ENCODE results near the gene ADD1.

Gene ADD1, protein sequence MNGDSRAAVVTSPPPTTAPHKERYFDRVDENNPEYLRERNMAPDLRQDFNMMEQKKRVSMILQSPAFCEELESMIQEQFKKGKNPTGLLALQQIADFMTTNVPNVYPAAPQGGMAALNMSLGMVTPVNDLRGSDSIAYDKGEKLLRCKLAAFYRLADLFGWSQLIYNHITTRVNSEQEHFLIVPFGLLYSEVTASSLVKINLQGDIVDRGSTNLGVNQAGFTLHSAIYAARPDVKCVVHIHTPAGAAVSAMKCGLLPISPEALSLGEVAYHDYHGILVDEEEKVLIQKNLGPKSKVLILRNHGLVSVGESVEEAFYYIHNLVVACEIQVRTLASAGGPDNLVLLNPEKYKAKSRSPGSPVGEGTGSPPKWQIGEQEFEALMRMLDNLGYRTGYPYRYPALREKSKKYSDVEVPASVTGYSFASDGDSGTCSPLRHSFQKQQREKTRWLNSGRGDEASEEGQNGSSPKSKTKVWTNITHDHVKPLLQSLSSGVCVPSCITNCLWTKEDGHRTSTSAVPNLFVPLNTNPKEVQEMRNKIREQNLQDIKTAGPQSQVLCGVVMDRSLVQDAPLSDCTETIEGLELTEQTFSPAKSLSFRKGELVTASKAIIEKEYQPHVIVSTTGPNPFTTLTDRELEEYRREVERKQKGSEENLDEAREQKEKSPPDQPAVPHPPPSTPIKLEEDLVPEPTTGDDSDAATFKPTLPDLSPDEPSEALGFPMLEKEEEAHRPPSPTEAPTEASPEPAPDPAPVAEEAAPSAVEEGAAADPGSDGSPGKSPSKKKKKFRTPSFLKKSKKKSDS

DNA sequence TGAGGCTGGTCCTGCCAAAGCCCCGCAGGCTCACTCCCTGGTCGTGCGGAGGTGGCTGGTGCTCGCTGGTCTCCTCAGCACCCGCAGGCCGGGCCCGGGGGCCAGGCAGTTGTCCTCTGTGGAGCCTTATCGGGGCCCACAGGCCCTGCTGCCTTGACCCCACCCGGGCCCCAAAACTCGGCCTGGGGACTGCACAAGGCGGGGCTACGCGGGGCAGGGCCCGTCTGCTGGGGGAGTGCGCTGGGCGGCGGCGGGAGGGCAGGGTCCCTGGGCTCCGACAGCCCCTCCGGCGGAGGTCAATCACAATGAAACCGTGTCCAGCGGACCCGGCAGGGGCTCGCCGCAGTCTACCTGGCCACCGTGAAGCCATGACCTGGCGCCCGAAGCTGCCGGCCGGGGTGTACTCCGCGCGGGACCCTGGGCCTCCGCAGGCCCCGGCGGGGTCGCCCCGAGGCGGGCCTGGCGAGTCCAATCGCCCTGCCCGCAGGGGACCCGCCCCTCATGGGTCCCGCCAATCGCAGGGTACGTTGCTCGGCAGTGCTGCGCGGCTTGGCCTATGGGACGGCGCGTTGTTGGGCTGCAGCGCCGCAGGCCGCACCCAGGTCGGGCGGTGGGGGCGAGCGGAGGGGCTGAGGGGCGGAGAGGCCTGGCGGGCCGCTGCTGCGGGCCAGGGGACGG, at the start of gene ADD1:
ADD1 (plus strand) TSS at position 582 of the 678 bp plus-strand sequence. CDS start 32,072 bp downstream, outside the sequence.
- peak; percentile 88 for DNase-seq

DNA sequence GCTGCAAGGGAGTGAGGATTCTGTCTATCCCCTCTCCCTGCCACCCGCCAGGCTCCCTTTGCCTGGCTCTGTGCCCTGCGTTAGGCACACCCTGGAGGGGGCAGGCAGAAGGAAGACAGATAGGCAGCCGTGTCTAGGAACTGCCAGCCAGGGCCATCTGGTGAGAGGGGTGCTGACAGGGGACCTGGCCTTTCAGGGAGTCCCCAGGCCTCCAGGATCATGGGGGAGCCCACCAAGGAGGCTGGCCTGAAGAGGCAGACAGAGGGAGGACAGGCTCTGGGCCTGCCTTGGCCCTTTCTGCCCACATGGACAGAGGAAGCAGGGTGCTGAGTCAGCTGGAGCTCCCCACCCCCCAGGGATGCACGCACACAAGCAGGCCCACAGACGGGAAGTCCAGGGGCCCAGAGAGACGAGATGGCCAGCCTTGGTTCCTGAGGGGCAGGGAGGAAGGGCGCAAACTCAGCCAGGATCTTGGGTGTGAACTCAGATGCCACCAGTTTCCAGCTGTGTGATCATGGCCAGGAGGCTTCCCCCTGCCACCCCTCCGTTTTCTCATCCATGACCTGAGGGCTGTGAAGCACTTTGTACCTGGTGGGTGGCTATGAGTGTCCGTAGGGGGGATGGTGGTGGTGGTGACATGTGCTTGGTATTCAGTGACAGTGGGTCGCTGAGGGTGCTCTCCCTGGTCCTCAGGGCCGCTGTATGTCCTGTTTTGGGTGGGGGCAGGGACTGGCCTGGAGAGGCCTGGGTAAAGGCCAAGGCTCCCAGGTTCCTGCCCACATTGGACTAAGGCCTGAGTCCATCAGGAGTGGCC, 49.0 kb upstream of the ADD1 start:
- no peak for DNase-seq

DNA sequence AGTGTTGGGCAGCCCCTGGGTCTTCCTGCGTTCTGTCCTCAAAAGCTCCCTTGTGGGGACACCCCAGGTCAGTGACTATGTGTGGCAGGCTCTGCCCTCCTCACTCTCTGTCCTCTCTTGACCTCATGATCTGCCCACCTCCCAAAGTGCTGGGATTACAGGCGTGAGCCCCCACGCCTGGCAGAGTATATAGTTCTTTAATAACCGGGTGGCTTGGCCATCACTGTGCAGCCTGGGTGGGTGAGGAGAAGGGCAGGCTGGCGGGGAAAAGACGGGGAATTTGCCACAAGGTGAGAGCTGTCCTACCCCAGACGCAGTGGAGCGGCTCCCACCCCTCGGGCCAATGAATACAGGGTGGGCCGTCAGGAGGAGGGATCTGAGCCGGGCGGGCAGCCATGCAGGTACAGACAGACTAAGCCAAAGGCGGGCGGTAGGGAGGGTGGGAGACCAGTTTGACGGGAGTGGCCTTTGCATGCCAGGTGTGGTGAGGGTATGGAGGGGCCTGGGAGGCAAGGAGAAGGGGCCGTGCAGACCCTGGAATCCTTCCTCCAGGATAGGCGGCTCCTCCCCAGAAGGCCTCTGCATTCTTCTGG, 48.2 kb upstream of the ADD1 start:
- no peak for DNase-seq

DNA sequence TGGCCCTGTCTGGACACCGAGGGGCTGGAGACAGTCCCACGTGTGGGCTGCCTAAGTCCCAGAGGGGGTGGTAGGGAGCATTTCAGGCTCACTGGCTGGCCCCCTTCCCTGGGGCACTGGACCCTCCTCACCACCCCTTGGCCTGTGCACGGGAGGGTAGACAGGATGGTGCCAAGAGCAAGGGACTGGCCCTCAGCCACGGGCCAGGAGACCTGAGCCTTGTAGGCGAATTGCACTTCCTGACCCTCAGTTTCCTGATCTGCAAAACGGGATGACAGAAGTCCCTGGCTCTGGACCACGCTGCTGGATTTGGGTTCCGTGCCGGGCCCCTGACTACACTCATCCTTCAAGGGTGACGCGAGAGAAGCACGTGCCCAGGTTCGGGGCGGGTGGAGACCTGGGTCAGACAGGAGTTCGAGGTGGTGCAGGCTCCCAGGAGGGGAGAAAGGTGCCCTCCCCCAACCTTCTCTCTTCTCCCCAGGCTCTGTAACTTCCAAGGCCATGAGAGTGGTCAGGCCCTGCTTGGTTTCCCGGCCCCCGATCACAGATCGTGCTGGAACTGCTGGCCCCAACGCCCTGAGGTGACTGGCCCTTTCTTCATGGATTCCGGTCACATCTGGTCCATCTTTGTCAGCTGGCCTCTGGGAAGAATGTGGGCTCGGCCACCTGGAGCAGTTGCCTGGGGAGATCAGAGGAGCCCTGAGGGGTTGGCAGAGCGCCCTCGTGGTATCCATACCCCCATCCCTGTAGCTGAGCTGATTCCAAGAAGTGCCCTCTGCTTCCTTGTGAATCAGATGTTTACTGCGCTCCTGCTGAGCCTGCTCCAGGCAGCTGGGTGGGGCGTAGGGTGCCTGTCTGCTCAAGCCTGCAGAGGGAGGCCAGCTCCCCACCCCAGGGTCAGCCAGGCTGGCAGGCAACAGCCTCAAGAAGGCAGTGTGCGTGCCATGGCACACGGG, 47.5 kb upstream of the ADD1 start:
- DNase-seq, result no peak

DNA sequence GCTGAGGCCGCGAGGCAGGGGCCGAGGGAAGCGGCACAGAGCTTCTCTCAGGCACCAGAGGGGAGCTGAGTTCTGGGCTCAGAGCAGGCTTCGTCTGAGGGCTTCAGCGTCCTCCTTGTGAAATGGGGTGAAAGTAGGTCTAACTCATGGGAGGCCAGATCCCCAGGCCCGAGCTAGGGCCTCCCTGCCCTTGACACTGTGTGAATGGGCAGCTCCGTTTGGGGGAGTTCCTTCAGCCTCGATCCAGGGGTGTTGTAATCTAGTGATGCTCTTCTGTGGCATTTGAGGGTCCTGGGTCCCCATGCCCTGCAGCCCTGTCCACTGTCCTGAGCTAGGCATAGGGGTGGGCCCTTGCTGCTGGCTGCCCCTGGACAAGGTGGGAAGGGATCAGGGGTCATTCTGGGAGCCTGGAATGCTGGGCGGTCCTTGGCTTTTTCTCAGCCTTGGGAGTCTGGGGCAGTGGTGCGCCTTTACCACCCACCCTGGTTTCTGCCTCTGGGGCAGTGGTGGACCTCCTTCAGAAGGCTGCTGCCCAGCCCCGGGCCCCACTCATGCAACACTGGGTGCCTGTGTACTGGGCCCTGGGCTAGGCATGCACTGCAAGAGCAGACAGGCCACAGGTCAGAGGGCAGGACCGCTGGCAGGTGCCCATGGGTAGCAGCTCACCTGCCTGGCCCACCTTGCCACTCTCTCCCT, 46.6 kb upstream of the ADD1 start:
- no peak for DNase-seq

DNA sequence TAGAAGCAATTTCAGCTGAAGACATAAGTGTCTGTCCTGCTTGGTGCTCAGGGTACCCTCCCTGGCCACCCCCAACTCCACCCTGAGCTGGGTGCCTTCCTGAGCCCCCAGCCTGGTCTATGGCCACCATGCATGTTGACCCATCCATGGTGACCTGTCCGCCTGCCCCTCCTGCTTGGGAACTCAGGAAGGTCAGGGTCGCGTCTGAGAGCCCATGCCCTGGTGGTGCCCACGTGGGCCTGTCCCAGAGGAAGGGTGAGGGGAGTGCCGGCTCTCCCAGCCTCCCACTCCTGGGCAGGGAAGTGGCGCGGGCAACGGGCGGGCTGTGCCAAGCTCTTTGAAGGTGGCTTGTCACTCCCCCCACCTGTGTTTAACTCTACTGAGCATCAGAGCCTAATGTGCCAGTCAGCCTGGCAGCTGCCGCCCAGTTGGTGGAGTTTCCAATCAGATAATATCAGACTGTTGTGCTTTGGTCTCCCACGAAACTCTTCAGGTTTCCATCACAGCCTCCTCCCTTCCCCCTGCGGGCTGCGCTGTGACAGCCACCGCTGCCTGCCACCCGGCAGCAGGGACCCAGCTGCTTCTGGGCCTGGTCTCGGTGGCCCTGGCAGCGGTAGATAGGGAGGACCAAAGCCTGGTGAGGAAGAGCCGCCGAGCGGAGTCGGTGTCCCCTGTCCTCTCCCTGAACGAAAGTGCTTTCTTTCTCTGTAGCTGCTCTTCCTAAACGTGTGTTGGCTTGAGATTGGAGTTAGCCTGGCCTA, 45.9 kb upstream of the ADD1 start:
- no peak for DNase-seq

DNA sequence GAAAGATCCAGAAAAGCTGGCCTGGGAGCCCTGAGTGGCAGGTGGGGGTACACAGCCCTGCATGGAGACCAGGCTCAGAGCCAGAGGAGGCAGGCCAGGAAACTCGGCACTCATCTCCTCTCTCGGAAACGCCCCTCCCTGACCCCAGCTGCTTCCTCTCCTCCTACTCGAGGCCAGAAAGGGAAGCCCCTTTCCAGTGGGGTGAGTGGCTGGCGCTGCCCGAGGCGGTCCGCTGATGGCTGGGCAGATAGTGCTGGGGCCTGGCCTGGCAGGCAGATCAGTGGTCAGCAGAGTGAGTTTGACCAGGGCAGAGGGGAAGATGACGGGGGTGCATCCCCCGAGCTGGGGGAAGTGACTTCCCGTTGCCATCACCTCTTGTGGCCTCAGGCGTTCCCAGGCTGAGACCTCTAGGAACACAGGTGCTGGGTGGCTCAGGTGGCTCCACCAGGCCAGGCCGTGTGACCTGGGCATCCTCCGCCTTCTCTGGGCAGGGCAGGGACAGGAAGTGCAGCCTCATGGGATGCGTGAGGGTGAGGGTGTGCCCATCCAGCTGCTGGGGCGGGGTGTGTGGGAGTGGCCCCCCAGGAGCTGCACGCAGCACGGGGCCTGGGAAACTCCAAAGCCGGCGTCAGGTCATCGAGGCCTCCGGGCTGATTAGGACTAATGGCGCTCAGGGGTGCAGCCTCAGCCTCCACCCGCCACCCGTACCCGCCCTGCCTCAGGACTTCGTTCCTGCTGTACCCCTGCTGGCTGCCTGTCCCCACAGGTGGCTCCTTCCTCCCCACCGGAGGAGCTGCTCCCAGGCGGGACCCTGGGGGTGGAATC, 45.0 kb upstream of the ADD1 start:
- no peak for DNase-seq

DNA sequence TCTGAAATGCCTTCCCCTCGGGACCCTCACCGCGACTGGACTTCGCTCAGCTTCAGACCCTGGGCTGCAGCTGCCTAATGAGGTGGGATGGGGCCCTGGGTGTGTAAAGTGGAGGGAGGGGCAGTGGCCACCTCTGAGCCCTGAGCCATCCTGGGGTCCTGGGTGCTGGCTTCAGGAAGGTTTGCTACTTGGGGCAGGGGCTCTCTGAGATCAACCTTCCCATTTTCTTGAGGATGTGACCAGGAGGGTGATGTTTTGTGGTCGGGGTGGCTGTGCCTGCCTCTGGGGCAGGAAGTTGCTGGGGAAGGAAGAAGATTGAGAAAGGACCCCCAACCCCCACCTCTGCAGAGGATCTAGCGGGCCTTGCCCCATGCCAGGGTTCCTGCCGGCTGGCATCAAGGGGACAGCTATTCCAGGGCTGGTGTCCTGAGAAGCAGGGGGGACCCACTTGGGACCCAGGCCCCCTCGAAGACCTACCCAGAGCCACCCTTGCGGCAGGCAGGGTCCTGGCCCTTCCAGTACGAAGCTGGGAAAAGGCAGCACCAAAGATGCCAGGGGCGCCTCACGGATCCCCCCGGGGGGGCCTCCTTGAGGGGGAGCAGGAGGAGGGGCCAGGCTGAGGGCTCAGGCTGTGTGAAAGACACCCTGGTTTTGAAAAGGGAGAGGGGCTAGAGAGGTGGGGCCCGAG, 44.3 kb upstream of the ADD1 start:
- DNase-seq, result no peak

DNA sequence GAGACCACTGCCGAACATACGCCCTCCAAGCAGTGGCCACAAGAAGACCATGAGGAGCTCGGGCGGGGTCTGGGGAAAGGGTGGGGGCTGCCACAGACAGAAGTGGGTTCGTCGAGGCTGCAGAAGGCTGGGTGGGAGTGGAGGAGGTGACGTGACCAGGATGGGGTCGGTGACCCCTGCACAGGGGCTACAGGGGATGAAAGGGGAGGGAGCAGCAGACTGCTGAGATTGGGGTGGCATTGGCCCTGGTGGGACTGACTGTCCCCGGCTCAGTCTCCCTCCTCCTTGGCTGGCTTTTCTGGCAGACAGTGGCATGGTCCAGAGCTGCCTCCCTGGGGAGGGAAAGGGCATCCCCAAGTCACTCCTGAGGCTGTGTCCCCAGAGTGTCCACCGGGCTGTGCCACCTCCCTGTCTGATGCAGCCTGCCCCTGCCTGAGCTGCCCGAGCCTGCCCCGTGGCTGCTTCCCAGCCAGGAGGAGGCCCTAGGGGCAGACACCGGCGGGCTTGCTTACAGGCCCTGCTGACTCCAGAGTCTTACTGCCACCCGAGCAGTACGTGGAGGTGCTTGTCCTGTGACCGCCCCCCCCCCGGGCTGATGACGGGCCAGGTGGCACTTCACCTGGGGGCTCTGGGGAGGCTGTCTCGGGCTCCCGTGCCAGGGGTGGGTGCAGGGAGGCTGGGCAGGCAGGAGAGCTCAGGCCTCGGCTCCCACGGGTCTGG, 43.5 kb upstream of the ADD1 start:
- DNase-seq, result no peak

DNA sequence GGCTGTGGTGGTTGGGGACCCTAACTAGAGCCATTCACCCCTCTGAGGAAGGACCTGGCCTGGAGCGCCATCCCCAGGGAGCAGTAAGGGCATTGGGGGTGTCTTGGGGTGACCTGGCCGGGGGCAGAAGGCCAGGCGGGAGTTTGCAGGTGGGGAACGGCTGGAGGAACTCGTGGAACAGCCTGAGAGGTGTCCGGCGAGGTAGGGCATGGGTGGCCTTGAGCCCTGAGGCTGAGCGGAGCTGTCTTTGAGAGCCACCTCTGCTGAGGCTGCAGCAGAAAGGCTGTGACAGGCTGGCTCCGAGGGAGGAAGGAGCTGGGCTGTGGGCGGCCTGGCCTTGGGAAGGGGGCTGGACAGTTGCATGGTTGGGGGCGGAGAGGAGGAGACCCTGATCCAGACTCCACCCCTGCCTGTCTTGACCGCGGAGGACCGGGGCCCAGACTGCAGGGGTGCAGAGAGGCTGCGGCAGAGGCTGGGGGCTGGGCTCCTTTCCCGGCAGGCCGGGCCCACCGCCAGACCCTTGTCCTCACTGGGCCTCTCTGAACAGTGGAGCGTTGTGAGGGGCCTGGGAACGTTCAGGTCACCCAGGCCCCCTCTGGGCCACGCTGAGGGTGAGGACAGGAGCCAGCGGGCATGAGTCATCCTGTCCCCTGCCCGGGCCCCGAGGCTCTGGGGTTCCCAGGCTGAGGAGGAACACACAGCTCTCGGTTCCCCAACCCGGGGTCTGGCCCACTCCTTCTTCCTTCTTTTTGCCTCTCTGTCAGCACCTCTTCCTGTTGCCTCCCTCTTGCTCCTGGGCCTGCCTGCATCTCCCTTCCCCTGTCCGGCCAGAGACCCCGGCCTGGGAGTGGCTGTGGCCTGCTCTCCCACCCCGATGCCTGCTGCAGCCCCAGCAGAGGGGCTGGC, 42.7 kb upstream of the ADD1 start:
- no peak for DNase-seq

DNA sequence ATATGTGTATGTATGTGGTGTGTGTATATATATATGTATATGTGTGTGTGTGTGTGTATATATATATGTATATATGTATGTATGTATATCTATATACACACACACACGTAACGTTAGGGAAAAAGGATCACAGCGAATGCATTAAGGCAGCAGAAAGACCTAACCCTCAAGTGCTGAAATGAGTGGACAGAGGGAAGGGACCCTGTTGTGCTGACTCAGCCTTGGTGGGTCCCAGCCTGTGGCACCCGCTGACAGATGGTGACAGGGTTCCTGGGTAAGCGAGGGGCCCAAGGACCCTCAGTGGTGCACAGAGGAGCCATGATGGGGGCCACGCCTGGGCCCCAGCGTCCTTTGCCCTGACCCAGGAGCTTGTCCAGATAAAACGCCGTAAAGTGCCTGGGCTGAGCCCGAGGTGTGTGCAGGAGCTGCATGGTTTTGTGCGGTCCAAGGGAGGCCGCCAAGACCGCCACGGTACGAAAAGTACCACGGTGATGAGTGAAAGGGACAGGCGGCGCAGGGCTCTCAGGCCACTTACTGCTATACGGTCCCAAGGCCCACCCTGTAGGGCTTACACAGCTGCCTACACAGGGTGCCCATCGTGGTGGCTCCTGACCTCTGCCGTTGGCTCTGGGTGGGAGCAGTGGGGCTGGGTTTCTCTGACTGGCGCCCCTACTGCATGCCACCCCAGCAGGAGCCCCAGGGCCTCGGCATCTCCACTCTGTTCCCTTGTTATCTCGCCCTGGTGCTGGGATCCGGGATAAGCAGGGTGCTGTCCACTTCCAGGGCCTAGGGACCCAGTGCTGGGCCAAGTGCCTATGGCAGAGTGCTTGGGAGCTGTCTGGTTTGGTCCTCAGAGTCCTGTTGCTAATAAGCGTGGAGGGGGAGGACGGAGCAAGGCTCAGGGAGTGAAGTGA, 40.8 kb upstream of the ADD1 start:
- no peak for DNase-seq

DNA sequence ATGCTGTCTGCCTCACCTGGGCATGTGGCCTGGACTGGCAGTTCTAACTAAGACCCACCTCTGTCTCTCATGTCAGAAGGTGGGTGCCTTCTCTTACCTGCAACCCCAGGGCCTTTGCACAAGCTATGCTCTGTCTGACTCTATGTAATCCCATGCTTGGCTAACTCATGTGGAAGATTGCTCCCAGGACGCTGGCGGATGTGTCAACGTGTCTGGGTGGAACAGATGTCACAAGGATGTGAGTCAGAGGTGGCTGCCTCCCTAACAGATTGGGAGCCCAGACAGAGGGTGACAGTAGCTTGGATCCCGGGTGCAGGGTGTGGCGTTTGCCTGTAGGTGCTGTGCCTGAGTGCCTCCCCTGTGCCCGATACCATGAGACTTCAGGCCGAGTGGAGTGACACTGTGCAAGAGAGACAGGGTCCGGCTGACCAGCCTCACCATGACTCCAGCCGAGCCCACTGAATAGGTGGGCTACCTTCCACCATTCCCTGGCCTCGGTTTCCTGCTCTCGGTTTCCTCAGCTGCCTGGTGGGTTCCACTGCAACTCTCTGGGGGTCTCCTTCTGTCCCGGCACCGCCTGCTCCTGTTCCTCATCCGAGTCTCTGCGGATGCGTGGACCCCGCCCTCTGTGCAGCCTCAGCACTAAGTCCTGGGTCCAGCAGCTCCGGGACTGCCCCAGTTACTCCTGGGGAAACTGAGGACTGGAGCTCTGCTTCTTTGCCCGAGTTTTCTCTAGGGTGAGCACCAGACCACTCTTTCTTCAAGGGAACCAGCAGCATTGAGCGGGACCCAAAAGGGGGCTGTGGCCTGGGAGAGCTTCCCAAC, 39.8 kb upstream of the ADD1 start:
- DNase-seq, result no peak

DNA sequence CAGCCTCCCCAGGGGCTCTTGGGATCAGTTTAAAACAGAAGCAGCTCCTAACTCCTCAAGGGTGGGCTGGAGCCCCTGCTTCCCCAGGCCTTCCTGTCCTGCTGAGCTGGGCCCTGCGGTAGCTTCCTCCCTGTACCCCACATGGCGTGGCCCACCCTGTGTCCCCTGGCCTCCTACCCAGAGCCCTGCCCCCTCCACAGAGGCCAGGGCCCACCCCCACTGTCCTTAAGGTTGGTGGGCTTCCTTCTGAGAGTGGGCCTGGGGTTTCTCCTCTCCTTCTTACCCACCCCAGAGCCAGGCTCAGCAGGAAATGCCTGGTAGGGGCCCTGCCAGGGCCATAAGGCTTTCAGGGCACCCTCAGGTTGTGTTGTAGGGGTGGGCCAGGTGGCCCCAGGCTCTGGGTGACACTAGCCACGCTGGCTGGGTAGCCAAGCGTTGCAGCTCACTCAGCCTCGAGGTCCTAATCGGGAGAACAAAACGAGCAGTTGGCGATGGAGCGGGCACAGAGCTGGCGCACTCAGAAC, 39.1 kb upstream of the ADD1 start:
- no peak for DNase-seq

DNA sequence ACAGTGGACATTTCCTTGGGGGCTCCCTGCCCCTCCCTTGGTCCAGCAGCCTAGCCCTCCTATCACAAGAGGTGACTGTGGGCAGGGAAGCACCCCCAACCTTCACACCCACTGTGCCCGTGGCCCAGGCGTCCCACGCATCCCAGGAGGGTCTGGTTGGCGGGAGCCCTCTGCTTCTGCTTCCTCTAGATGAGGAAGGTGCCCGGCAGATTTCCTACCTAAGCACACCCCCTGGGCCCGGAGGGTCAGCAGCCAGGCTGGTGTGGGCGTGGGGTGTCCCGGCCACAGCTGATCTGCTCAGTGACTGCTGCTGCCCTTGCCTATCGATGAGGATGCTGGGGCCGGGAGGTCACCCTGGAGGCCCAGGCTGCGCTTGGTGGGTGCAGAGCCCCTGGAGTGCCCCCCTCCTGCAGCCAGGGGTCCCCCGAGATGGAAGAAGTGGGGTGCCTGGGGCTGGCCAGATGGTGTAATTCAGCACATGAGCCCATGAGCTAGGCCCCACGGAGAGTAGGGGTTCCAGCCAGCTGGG, 38.6 kb upstream of the ADD1 start:
- no peak for DNase-seq

All from NCI-H146 (cell line).